LNCaP clone FGC (cell line): Measurements from ENCODE around the gene MCM9.

ENCODE experiments used
- DNase-seq: peaks from one replicate; pipeline ENCODE4 v3.0.0-alpha.2; 2011; ENCODE audit warnings: low read depth
- H3K4me3 ChIP-seq: 2 replicates; pipeline ENCODE4 v1.5.1; 2011; ENCODE audit warnings: mild to moderate bottlenecking, low read depth, low read length, control low read depth
- CTCF ChIP-seq: IDR thresholded peaks from 2 replicates; pipeline ENCODE4 v1.5.1; 2012; ENCODE audit warnings: mild to moderate bottlenecking; ENCODE audit not compliant: control insufficient read depth, insufficient read depth; ENCODE audit errors: extremely low read depth

The MCM9 gene

DNA sequence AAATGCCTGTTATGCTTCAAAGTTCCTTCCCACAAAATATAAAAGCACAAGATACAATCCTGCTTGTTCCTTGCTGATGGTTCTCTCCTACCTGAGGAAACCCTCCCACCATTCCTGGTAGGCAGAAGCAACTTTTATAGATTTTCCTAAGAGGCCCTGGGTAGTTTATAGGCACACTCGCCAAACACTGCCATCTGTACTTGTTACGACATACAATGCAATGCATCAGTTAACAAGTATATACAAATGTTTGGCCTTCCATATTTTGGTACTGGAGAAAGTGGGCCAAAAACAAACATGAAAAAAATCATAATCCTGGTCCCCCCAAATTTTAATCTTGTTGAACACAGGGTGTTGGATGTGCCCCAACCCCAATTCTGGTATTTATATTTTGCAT lies 16.6 kb downstream of the MCM9 start:
- no peak for TF ChIP-seq CTCF
- no peak overlapping the region for H3K4me3 ChIP-seq
- DNase-seq = peak; percentile 50

DNA sequence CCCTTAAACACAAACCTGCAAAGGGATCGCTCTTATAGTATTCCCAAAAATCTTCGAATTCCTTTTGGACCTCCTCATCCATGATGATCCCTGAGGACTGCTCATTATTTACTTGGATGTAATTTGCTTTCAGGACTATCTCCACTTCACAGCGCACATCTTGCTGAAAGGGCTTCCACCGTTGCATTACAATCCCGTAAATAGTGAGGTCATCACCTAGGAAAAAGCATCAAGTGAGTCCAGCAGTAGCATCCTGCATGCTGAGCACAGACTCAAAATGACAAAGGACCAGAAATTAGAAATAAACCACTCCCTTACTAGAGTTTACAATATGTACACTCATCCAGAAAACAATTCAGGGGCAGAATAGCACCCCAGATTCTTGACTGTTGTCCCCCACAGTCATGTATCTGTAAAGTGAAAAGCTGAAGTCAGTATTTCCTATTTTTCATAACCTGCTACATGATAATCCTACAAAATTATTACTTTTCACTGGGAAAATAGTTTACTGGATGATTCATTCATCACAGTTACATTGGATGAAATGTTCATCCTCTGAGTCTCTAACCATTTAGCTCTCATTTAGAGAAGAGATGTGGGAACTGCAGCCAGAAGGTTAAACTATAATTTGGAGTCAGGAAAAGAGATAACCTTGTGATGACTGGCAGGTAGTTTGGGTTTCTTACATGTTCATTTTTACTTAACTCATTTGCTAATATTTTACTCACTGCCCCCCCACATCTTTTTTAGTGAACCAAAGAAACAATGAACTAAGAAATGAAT lies 17.2 kb downstream of the MCM9 start:
- no peak for TF ChIP-seq CTCF
- no peak for DNase-seq
- no peak overlapping the region for H3K4me3 ChIP-seq

- H3K4me3 ChIP-seq = no peak overlapping the region
- TF ChIP-seq CTCF = no peak
- no peak for DNase-seq
Measured at GRCh38 chr6:118914598-118914997, 20.4 kb downstream of the MCM9 start.

DNA sequence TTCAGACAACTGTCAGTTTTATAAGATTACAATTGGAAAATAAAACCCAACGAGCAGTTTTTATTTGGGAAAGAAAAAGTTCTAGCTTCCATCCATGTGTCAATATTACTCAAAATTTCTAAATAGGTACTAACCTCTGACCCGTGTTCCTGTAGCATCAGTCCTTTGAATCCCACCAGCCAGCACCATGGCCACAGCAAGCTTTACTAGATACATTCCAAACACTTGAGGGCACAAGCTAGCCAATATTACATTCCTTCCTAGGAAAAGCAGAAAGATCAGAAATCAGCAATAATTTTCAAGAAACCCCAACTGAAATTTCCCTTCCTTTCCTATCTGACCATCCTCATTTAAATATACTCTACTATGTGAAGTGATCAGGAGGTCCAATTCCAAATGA lies 21.8 kb downstream of the MCM9 start:
- no peak for TF ChIP-seq CTCF
- H3K4me3 ChIP-seq = no peak overlapping the region
- no peak for DNase-seq

DNA sequence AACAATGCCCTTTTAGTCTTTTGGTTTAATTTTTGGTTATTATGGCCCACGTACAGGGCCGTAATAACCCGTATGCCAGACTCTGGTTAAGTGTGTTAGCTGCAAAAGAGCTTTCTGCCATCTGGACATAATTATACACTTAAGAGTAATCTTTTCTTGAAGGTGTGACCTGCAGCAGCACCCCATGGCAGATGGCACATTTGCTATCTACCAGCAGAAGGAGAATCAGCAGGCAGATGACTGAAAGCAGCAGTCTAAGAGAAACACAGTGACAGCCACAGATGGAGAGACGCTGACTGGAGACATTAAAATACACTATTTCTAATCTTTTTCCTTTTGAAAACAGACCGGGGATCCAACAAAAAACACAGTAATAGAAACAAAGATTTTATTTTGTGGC lies 22.3 kb downstream of the MCM9 start:
- no peak for TF ChIP-seq CTCF
- no peak for DNase-seq

GRCh38 chr6:118908441-118908840 lies 26.5 kb downstream of the MCM9 start:
- DNase-seq = no peak
- H3K4me3 ChIP-seq = no peak overlapping the region
- no peak for TF ChIP-seq CTCF

More for the DNA sequence above, 22.3 kb downstream of the MCM9 start:
- no peak overlapping the region for H3K4me3 ChIP-seq

- no peak overlapping the region for H3K4me3 ChIP-seq
- no peak for DNase-seq
- TF ChIP-seq CTCF = no peak
Measured at GRCh38 chr6:118905851-118906250, 29.1 kb downstream of the MCM9 start.
